Measurements from ENCODE around the gene SHC3. TPM values are rescaled to one million over a fixed set of nuclear protein-coding genes. Genes with fewer than 3 reads are reported as not detected.

The SHC3 gene
- total and polyA plus RNA-seq, 2 donors (not counting 3 experiments of a cell fraction or from before 2014, with no cell fraction given) = 1.0 to 2.0 TPM

GRCh38 chr9:89005323-89005722 lies 173.3 kb downstream of the SHC3 start:
- Histone ChIP-seq H3K4me2 (ENCODE audit: insufficient read depth, low read length) (no peak overlapping the region), H3K9me1 (replicated peaks; ENCODE audit: control insufficient read depth, extremely low read depth, insufficient read depth, low read length) (no peaks in the 10 kb centered on the region), H3K79me2 (ENCODE audit: control insufficient read depth, insufficient read depth, low read length) (peaks cover 22% of the 10 kb centered on the region), H3K4me1 (ENCODE audit: control insufficient read depth, extremely low read depth, insufficient read depth, low read length) (no peaks in the 10 kb centered on the region), H3K27ac (ENCODE audit: insufficient read depth, low read depth, low read length) (no peak overlapping the region), H4K20me1 (replicated peaks; ENCODE audit: control insufficient read depth, extremely low read depth, insufficient read depth, low read length) (no peaks in the 10 kb centered on the region), H3K9ac (replicated peaks; ENCODE audit: extremely low read depth, insufficient read depth, low read length) (no peak overlapping the region), H3K27me3 (ENCODE audit: control insufficient read depth in 2 of 2, insufficient read depth in 2 of 2, low read length in 2 of 2) (no peaks in the 10 kb centered on the region), H3K36me3 (ENCODE audit: control insufficient read depth in 2 of 2, extremely low read depth in 1 of 2, insufficient read depth in 2 of 2, low read length in 2 of 2) (peaks cover 2% of the 10 kb centered on the region in 2 experiments), H3K4me3 (replicated peaks in 1 of 3; ENCODE audit: insufficient read depth in 1 of 3, low read depth in 1 of 3, low read length in 3 of 3) (no peak overlapping the region), H2AFZ (ENCODE audit: low read depth, low read length) (no peak overlapping the region), H3K9me3 (replicated peaks; ENCODE audit: control insufficient read depth, insufficient read depth, low read length) (no peaks in the 10 kb centered on the region)
- ChIA-PET CTCF (interaction anchor here (4.0 kb wide), 1 partner anchor 273 kb away, joined by 19 read pairs; no protein-coding TSS in a partner anchor), POLR2A (no interaction called here)
- intact Hi-C loops (cut with micrococcal nuclease) = no loop called here
- no TSS peak for BruUV-seq (replicated peaks)
- dilution Hi-C loops (cut with MboI; ENCODE audit: extremely low pct_ligation_motif_present, low sequenced_read_pairs) = no loop called here
- FAIRE-seq = no peak
- DNase-seq (ENCODE audit: low read depth, low spot score) = no peak
- TF ChIP-seq POLR2AphosphoS5 (IDR thresholded peaks at IDR 0.05; ENCODE audit: insufficient read depth, low read depth, low read length) (no peak), MAX (IDR thresholded peaks at IDR 0.05; ENCODE audit: insufficient read depth, insufficient read length) (no peak), FOS (IDR thresholded peaks at IDR 0.05; ENCODE audit: borderline replicate concordance, insufficient read depth, low read length) (no peak), CTCF (IDR thresholded peaks at IDR 0.05; ENCODE audit: extremely low read depth in 1 of 2, insufficient read depth in 1 of 2, low read depth in 1 of 2, low read length in 2 of 2) (no peak), MYC (IDR thresholded peaks at IDR 0.05; ENCODE audit: low read depth, low read length) (no peak), POLR2A (IDR thresholded peaks at IDR 0.05; ENCODE audit: low read depth, low read length) (no peak), JUN (IDR thresholded peaks at IDR 0.05; ENCODE audit: borderline replicate concordance, insufficient read depth, insufficient read length, low read depth) (no peak), GATA2 (IDR thresholded peaks at IDR 0.05; ENCODE audit: insufficient read depth, insufficient read length, low read depth, low read length) (no peak), EZH2 (IDR thresholded peaks at IDR 0.05; ENCODE audit: borderline replicate concordance, low read depth, low read length, severe bottlenecking) (no peak)
